Measurements from ENCODE around the gene CYP17A1.

DNA sequence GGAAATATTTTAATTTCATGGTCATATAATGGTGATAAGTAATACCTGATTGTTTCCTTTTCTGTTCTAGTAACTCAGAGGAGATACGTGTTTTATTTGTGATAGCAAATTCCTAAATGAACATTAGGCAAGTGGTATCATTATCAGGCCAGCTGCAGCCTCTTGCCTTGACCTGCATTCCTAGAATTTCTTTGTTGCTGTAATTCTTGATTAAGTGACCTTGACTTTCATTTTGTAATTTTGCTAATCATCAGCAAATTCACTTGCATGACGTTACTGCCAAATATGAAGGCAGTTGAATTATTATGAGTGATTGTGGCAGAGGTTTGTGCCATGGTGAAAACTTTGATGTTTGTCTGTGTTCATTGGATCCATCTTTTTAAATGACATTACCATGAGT lies 26.4 kb upstream of the CYP17A1 start:
- TF ChIP-seq, protein P1, sequence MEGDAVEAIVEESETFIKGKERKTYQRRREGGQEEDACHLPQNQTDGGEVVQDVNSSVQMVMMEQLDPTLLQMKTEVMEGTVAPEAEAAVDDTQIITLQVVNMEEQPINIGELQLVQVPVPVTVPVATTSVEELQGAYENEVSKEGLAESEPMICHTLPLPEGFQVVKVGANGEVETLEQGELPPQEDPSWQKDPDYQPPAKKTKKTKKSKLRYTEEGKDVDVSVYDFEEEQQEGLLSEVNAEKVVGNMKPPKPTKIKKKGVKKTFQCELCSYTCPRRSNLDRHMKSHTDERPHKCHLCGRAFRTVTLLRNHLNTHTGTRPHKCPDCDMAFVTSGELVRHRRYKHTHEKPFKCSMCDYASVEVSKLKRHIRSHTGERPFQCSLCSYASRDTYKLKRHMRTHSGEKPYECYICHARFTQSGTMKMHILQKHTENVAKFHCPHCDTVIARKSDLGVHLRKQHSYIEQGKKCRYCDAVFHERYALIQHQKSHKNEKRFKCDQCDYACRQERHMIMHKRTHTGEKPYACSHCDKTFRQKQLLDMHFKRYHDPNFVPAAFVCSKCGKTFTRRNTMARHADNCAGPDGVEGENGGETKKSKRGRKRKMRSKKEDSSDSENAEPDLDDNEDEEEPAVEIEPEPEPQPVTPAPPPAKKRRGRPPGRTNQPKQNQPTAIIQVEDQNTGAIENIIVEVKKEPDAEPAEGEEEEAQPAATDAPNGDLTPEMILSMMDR (IDR thresholded peaks at IDR 0.05), result no peak
- TF ChIP-seq POLR2A (IDR thresholded peaks at IDR 0.05), result no peak
- no peak for TF ChIP-seq EP300 (IDR thresholded peaks at IDR 0.05)

Data from ovary (tissue), 3 donors.